ENCODE measurements around the gene VPS41.

The VPS41 gene

DNA sequence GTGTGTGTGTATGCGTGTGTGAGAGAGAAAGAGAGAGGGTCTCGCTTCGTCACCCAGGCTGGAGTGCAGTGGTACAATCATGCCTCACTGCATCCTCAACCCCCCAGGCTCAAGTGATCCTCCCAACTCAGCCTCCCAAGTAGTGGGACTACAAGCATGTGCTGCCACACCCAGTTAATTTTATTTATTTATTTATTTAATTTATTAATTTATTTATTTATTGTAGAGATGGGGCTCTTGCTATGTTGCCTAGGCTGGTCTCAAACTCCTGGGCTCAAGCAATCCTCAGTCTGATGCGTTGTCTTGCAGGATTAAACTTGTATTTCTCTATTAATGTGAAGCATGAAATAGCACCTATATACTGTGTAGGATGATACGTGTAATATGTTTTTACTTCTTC is 46.9 kb upstream of the VPS41 start (continued):
- TF ChIP-seq ZNF677 (tag by site-specific recombination; IDR thresholded peaks at IDR 0.05) (no peak), ZBTB20 (tag by site-specific recombination; IDR thresholded peaks at IDR 0.05) (no peak), ZNF23 (tag by site-specific recombination; IDR thresholded peaks at IDR 0.05; ENCODE audit: borderline replicate concordance) (no peak), ZNF623 (tag by site-specific recombination; IDR thresholded peaks at IDR 0.05) (peak; percentile 20; the same call in 1 of the 2 replicates), KLF9 (tag by site-specific recombination; IDR thresholded peaks at IDR 0.05; ENCODE audit: low read depth) (no peak), ZNF830 (tag by site-specific recombination; IDR thresholded peaks at IDR 0.05; ENCODE audit: low read depth) (no peak), GLI4 (tag by site-specific recombination; IDR thresholded peaks at IDR 0.05) (no peak), ZNF530 (tag by site-specific recombination; IDR thresholded peaks at IDR 0.05; ENCODE audit: low read depth) (no peak), GLIS2 (tag by site-specific recombination; IDR thresholded peaks at IDR 0.05) (no peak), ZNF792 (tag by site-specific recombination; IDR thresholded peaks at IDR 0.05) (no peak), ZNF518A (tag by site-specific recombination; conservative IDR thresholded peaks at IDR 0.05; ENCODE audit: low read depth) (peak; percentile 50; the same call in 1 of the 2 replicates), GFI1B (tag by site-specific recombination; IDR thresholded peaks at IDR 0.05) (no peak), ZNF654 (tag by site-specific recombination; IDR thresholded peaks at IDR 0.05; ENCODE audit: low read depth) (no peak), ZNF555 (tag by site-specific recombination; conservative IDR thresholded peaks at IDR 0.05) (peak; percentile 41)
- TF ChIP-seq, protein P1, sequence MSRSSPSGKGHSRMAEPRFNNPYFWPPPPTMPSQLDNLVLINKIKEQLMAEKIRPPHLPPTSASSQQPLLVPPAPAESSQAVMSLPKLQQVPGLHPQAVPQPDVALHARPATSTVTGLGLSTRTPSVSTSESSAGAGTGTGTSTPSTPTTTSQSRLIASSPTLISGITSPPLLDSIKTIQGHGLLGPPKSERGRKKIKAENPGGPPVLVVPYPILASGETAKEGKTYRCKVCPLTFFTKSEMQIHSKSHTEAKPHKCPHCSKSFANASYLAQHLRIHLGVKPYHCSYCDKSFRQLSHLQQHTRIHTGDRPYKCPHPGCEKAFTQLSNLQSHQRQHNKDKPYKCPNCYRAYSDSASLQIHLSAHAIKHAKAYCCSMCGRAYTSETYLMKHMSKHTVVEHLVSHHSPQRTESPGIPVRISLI (tag by site-specific recombination; IDR thresholded peaks at IDR 0.05) = no peak

DNA sequence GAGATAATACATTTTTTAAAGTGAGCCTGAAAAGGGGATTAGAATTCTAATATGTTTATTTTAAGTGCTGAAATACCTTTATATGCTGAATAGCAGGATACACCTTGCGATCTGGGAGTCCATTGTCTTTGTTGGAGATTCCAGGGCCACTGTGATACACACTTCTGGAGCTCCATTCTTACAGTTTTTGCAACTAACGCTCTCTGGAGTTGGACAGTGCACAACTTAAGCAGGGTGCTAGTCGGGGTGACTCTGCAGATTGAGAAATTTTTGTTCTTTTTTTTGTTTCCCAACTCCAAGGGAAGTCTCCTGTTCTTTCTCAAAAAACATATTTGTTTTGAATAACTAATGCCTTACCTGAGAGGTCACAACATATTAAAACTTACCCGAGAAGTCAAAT is 45.0 kb upstream of the VPS41 start:
- CTCF ChIA-PET = interaction anchor here (0.7 kb wide), 1 partner anchor 21 kb away, joined by 4 read pairs; no protein-coding TSS in a partner anchor
- Histone ChIP-seq H3K4me1 (ENCODE audit: control insufficient read depth, insufficient read depth, low read length) (no peaks in the 10 kb centered on the region), H3K36me3 (ENCODE audit: control insufficient read depth in 2 of 2, insufficient read depth in 1 of 2, low read length in 2 of 2) (no peaks in the 10 kb centered on the region), H3K9me3 (ENCODE audit: control insufficient read depth, insufficient read depth, low read depth, low read length) (no peaks in the 10 kb centered on the region), H3K27ac (ENCODE audit: extremely low read depth, low read depth, low read length) (no peak overlapping the region), H3K4me3 (ENCODE audit: low read depth, low read length) (no peak overlapping the region)
- POLR2A ChIA-PET = no interaction called here
- TF ChIP-seq MZF1 (tag by site-specific recombination; IDR thresholded peaks at IDR 0.05; ENCODE audit: borderline replicate concordance) (no peak), ZNF19 (tag by site-specific recombination; IDR thresholded peaks at IDR 0.05; ENCODE audit: low read depth) (no peak)

- Histone ChIP-seq H3K4me1 (ENCODE audit: control insufficient read depth, insufficient read depth, low read length) (no peaks in the 10 kb centered on the region), H3K9me3 (ENCODE audit: control insufficient read depth, insufficient read depth, low read depth, low read length) (no peaks in the 10 kb centered on the region), H3K27ac (ENCODE audit: extremely low read depth, low read depth, low read length) (no peak overlapping the region), H3K36me3 (ENCODE audit: control insufficient read depth in 2 of 2, insufficient read depth in 1 of 2, low read length in 2 of 2) (no peaks in the 10 kb centered on the region), H3K4me3 (ENCODE audit: low read depth, low read length) (no peak overlapping the region)
- CTCF ChIA-PET = no interaction called here
- POLR2A ChIA-PET = no interaction called here
- TF ChIP-seq MYNN (tag by site-specific recombination; IDR thresholded peaks at IDR 0.05; ENCODE audit: borderline replicate concordance) (no peak), ZNF473 (tag by site-specific recombination; IDR thresholded peaks at IDR 0.05) (no peak), ZNF596 (tag by site-specific recombination; IDR thresholded peaks at IDR 0.05) (no peak), KLF8 (tag by site-specific recombination; IDR thresholded peaks at IDR 0.05) (no peak), ZNF398 (tag by site-specific recombination; IDR thresholded peaks at IDR 0.05) (no peak), ZFHX2 (tag by site-specific recombination; conservative IDR thresholded peaks at IDR 0.05) (no peak)
- TF ChIP-seq, protein P2, sequence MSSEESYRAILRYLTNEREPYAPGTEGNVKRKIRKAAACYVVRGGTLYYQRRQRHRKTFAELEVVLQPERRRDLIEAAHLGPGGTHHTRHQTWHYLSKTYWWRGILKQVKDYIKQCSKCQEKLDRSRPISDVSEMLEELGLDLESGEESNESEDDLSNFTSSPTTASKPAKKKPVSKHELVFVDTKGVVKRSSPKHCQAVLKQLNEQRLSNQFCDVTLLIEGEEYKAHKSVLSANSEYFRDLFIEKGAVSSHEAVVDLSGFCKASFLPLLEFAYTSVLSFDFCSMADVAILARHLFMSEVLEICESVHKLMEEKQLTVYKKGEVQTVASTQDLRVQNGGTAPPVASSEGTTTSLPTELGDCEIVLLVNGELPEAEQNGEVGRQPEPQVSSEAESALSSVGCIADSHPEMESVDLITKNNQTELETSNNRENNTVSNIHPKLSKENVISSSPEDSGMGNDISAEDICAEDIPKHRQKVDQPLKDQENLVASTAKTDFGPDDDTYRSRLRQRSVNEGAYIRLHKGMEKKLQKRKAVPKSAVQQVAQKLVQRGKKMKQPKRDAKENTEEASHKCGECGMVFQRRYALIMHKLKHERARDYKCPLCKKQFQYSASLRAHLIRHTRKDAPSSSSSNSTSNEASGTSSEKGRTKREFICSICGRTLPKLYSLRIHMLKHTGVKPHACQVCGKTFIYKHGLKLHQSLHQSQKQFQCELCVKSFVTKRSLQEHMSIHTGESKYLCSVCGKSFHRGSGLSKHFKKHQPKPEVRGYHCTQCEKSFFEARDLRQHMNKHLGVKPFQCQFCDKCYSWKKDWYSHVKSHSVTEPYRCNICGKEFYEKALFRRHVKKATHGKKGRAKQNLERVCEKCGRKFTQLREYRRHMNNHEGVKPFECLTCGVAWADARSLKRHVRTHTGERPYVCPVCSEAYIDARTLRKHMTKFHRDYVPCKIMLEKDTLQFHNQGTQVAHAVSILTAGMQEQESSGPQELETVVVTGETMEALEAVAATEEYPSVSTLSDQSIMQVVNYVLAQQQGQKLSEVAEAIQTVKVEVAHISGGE (tag by site-specific recombination; conservative IDR thresholded peaks at IDR 0.05; ENCODE audit: low read depth) = no peak
These were observed 44.2 kb upstream of the VPS41 start for GRCh38 chr7:38953227-38953626.

Data from HEK293 (cell line).